BE2C (cell line): ENCODE data around the gene CDH23.

Source experiments
- DNase-seq: peaks from one replicate; pipeline ENCODE4 v3.0.0-alpha.2; 2020
- H3K27me3 ChIP-seq: fragments of 250-450 bp; sonication (Bioruptor Pico); 2 replicates; pipeline ENCODE4 v1.5.1; 2020; ENCODE audit warnings: mild to moderate bottlenecking
- H3K36me3 ChIP-seq: fragments of 250-450 bp; sonication (Bioruptor Pico); 2 replicates; pipeline ENCODE4 v1.5.1; 2020; ENCODE audit warnings: mild to moderate bottlenecking
- H3K4me1 ChIP-seq: fragments of 250-450 bp; sonication (Bioruptor Pico); 2 replicates; pipeline ENCODE4 v1.5.1; 2020
- H3K4me3 ChIP-seq: 2 replicates; pipeline ENCODE4 v1.5.1; 2011; ENCODE audit warnings: low read depth, low read length
- H3K9me3 ChIP-seq: fragments of 250-450 bp; sonication (Bioruptor Pico); 2 replicates; pipeline ENCODE4 v1.5.1; 2020
- CTCF ChIP-seq: IDR thresholded peaks from 2 replicates; pipeline ENCODE4 v1.5.1; 2012; ENCODE audit warnings: mild to moderate bottlenecking, low read depth, low read length

CDH23 gene

GRCh38 chr10:71523756-71524155 is 127.0 kb downstream of the CDH23 start:
- H3K9me3 ChIP-seq: no peaks in the 10 kb centered on the region
- TF ChIP-seq CTCF: no peak
- DNase-seq: no peak
- H3K36me3 ChIP-seq: no peaks in the 10 kb centered on the region
- no peaks in the 10 kb centered on the region for H3K27me3 ChIP-seq
- H3K4me3 ChIP-seq: no peak overlapping the region
- peaks cover 5% of the 10 kb centered on the region; the same call in 1 of the 2 replicates for H3K4me1 ChIP-seq

GRCh38 chr10:71525092-71525491 is 128.4 kb downstream of the CDH23 start:
- no peaks in the 10 kb centered on the region for H3K27me3 ChIP-seq
- TF ChIP-seq CTCF: no peak

GRCh38 chr10:71525721-71526120 is 129.0 kb downstream of the CDH23 start:
- no peak for TF ChIP-seq CTCF
- H3K36me3 ChIP-seq: no peaks in the 10 kb centered on the region
- DNase-seq: no peak
- peaks cover 5% of the 10 kb centered on the region; the same call in 1 of the 2 replicates for H3K4me1 ChIP-seq
- no peaks in the 10 kb centered on the region for H3K27me3 ChIP-seq
- no peaks in the 10 kb centered on the region for H3K9me3 ChIP-seq
- no peak overlapping the region for H3K4me3 ChIP-seq

More at GRCh38 chr10:71525092-71525491, 128.4 kb downstream of the CDH23 start:
- Histone ChIP-seq H3K4me3 (no peak overlapping the region), H3K36me3 (no peaks in the 10 kb centered on the region), H3K9me3 (no peaks in the 10 kb centered on the region), H3K4me1 (peaks cover 5% of the 10 kb centered on the region; the same call in 1 of the 2 replicates)
- DNase-seq: no peak

GRCh38 chr10:71526653-71527052 is 129.9 kb downstream of the CDH23 start:
- no peak for DNase-seq
- Histone ChIP-seq H3K27me3 (no peaks in the 10 kb centered on the region), H3K4me3 (no peak overlapping the region), H3K36me3 (no peaks in the 10 kb centered on the region), H3K9me3 (no peaks in the 10 kb centered on the region), H3K4me1 (peaks cover 5% of the 10 kb centered on the region; the same call in 1 of the 2 replicates)
- no peak for TF ChIP-seq CTCF

GRCh38 chr10:71527135-71527534 is 130.4 kb downstream of the CDH23 start:
- H3K4me1 ChIP-seq: peaks cover 5% of the 10 kb centered on the region; the same call in 1 of the 2 replicates
- TF ChIP-seq CTCF: no peak
- no peaks in the 10 kb centered on the region for H3K36me3 ChIP-seq
- no peak for DNase-seq
- no peak overlapping the region for H3K4me3 ChIP-seq
- no peaks in the 10 kb centered on the region for H3K9me3 ChIP-seq
- no peaks in the 10 kb centered on the region for H3K27me3 ChIP-seq

GRCh38 chr10:71528371-71529206 is 131.9 kb downstream of the CDH23 start:
- H3K36me3 ChIP-seq: no peaks in the 10 kb centered on the region
- no peak overlapping the region for H3K4me3 ChIP-seq
- DNase-seq: no peak
- TF ChIP-seq CTCF: no peak
- H3K27me3 ChIP-seq: no peaks in the 10 kb centered on the region
- peaks cover 5% of the 10 kb centered on the region; the same call in 1 of the 2 replicates for H3K4me1 ChIP-seq
- H3K9me3 ChIP-seq: no peaks in the 10 kb centered on the region
